GM19372 (cell line): ENCODE measurements around the gene TAAR9.

Experiments used
- ATAC-seq: cut with Tn5 transposase; IDR thresholded peaks from one replicate; pipeline ENCODE4 v1.9.1; 2021; ENCODE audit warnings: mild to moderate bottlenecking, low read depth, moderate library complexity; ENCODE audit not compliant: unreplicated experiment

The TAAR9 gene

DNA sequence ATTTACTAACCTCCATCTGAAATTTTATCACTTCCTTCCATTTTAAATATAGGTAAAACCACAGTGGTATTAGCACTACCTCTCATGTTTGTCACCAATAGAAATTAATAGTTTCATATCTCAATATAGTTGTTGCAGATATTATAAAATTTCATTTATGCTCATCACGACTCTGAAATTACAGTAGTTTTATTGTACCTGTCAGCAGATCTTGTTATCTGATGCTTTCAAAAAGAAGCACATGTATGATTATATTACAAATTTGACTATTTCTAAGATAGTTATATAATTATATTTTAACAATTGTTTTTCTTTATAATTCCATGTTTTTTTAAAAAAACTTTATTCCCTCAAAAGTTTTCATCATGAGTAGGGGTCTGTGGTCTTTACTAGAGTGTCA lies 46.6 kb downstream of the TAAR9 start:
- no peak for ATAC-seq

DNA sequence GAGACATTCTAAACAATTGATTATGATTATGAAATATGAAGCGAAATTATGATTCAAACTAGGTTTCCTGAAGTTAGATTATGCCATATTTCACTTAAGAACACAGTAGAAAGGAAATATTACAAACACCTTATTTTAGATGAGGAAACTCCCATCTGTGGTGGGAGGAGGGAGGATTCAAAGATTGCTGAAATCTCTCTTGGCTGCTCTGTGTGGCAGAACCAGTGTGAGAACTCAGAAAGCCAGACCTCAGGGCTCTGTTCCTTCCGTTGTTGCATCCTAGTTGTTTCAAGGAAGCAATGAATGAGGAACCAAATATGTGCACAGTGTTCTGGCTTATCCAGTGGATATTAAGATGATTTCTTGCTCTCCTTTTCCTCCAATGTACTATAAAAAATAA lies 49.3 kb downstream of the TAAR9 start:
- no peak for ATAC-seq
